Articular chondrocyte of knee joint (primary cell): ENCODE measurements around the gene OPA3. TPM values are rescaled to one million over a fixed set of nuclear protein-coding genes. Genes with fewer than 3 reads are reported as not detected.

ENCODE experiments used
- total RNA-seq: library from RNA; depleted of rRNA; stranded (reverse); fragments of >200 nt; gene quantifications from 2 replicates; pipeline ENCODE4 v1.2.3, GENCODE V29; 2012

OPA3 gene
- total RNA-seq, result 6.3 and 7.5 TPM in 2 replicates

DNA sequence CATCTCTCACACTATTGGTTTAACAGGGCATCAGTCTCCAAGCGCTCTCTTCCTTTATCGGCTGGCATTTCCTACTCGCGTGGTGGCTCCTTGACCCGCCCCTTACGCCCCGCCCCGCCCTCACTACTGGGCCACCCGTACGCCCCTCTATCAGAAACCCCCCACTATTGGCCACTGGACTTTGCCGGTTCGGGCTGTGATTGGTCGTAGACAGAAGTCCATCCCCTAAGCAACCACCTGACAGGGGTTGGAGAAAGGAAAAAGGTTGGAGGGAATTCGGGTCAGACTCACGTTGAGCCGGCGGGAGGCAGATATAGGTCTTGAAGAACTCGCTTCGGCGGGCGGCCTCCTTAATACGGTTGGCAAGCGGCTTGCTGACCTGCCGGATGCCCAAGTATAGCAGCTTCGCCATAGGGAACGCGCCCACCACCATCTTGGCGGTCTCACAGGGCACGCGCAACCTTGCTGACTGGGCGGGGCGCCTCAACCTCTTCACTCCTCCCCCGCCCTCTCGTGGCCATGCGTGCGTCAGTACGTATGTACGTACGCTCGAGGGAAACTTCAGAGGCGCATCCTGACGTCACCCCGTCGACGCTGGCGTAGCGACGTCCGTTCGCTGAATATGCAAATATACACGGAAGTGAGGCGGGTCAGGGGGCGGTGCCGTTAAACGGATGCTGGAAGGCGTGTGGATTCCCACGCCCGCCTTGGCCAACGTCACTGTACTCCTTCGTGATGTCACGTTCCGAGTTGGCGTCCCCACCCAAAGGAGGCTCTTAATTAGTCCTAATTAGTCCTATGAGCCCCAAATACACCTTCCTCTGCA lies at the start of gene OPA3:
TSS of gene OPA3 (minus strand) at position 471 of the 826 bp plus-strand sequence. CDS start at position 433, 38 bp downstream.

DNA sequence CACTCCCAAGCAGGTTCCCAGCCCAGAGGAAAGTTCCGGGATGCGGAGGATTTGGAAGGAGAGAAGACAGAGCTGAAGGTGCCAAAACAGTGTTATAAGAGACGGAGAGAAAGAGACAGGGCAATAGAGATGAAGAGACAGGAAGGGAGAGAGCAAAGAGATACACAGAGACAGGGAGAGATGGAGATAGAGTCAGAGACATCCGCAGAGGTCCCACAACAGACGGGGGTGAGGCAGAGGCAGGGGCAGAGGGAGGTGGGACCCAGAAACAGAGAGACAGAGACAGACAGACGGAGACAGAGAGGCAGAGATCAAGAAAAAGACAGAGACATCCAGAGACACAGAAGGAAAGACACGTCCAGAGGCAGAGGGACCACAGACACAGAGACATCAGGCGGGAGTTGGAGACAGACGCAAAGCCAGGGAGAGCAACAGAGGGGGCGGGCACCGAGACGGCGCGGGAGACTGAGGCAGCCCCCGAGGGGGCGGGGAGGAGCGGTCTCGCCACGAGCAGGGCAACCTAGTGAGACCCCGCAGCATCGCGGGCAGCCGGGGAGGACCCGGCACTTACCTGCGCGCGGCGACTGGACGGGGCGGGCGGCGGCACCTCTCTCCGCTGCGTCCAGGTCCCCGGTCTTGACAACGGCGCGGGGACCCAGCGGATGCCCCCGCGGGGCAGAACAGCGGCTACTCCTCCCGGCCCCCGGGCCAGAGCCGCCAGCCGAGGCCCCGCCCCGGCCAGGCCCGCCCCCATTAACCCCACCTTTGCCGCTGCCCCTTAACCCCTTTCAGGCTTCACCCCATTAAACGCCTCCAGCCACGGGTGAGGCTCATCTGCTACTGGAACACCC lies 17.1 kb upstream of the OPA3 start, which contains the start of gene GPR4:
TSS of gene GPR4 (minus strand) at position 689 of the 851 bp plus-strand sequence. CDS start 10,346 bp downstream, outside the sequence.

DNA sequence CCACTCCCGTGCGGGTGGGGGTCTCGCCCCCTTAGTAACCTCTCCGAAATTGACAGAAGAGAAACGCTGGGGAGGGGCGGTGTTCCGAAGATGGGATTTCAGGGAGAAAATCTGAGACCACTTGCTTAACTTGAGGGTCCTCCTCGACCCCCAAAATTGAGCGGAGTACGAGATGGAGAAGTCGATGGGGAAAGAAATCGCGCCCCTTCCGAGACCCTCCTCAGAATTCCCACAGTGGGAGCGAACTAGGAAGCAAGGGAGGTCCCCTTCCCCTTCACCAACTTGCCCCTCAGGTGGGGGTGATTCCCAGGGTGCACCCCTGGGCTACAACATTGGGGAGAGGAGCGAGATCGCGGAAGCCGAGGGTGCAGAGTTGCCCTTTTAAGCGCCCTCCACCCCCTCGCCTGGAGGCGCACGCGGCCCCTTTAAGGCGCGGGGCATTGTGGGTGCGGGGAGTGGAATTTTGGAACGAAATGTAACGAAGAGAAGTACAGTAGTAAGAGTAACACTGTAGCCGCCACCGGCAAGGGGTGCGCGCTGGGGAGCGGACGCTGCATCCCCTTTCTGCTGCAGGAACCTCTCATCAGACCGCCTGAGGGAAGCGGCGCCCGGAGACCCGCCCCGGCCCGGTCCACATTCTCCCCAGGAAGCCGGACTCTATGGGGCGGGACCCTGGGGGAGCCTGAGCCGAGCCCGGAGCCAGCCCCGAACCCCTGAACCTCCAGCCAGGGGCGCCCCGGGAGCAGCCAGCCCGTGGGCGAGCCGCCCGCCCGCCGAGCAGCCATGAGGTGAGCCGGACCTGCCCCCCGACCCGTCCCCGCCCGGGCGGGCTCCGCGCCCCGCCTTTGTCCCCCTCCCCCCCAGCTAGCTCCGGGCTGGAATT lies 77.4 kb downstream of the OPA3 start, which contains the start of gene VASP:
TSS of gene VASP (plus strand) at position 491 of the 883 bp plus-strand sequence. CDS start at position 784, 293 bp downstream.

DNA sequence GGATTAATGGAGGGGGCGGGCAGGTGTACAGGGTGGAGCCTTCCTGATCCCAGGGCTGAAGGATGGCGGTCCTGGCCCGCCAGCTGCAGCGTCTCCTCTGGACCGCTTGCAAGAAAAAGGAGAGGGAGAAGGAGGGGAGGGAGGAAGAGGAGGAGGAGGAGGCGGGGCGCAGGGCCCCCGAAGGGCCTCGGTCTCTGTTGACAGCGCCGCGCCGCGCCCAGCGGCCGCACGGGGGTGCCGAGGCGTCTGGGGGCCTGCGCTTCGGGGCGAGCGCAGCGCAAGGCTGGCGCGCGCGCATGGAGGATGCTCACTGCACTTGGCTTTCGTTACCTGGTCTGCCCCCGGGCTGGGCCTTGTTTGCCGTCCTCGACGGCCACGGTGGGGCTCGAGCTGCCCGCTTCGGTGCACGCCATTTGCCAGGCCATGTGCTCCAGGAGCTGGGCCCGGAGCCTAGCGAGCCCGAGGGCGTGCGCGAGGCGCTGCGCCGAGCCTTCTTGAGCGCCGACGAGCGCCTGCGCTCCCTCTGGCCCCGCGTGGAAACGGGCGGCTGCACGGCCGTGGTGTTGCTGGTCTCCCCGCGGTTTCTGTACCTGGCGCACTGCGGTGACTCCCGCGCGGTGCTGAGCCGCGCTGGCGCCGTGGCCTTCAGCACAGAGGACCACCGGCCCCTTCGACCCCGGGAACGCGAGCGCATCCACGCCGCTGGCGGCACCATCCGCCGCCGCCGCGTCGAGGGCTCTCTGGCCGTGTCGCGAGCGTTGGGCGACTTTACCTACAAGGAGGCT lies 86.0 kb downstream of the OPA3 start, which contains the start of gene PPM1N:
TSS of gene PPM1N (plus strand) at position 33 of the 785 bp plus-strand sequence. CDS start at position 63, 30 bp downstream.

Other genes starting within 250 kb of the OPA3 start
- 0.11 and 0.26 TPM in 2 replicates for gene KLC3, start 244.1 kb downstream of the OPA3 start, total RNA-seq
- 29.7 and 32.8 TPM in 2 replicates for gene ERCC2, start 214.2 kb downstream of the OPA3 start, total RNA-seq
- 8.0 and 12.3 TPM in 2 replicates for gene PPP1R13L, start 179.7 kb downstream of the OPA3 start, total RNA-seq
- 4.2 and 4.6 TPM in 2 replicates for gene POLR1G, start 178.2 kb downstream of the OPA3 start, total RNA-seq
- gene ERCC1, start 160.9 kb downstream of the OPA3 start, total RNA-seq, result 72.3 and 77.5 TPM in 2 replicates
- 0.39 and 26.6 TPM in 2 replicates for gene FOSB, start 116.8 kb downstream of the OPA3 start, total RNA-seq
- 5.0 and 6.1 TPM in 2 replicates for gene RTN2, start 87.8 kb downstream of the OPA3 start, total RNA-seq
- 0.43 and 0.52 TPM in 2 replicates for gene PPM1N, start 86.4 kb downstream of the OPA3 start, total RNA-seq
- 44.5 and 48.2 TPM in 2 replicates for gene VASP, start 77.3 kb downstream of the OPA3 start, total RNA-seq
- gene GPR4, start 17.4 kb upstream of the OPA3 start, total RNA-seq, result under 0.01 TPM in 1 of 2 replicates, not detected in the other
- gene EML2, start 54.6 kb upstream of the OPA3 start, total RNA-seq, result 12.7 and 19.8 TPM in 2 replicates
- gene GIPR, start 83.4 kb upstream of the OPA3 start, total RNA-seq, result 1.3 and 1.4 TPM in 2 replicates
- gene SNRPD2, start 107.2 kb upstream of the OPA3 start, total RNA-seq, result 206 and 232 TPM in 2 replicates
- 11.9 and 13.3 TPM in 2 replicates for gene QPCTL, start 107.9 kb upstream of the OPA3 start, total RNA-seq
- gene FBXO46, start 146.1 kb upstream of the OPA3 start, total RNA-seq, result 5.5 and 5.6 TPM in 2 replicates
- not detected in 2 replicates for gene MEIOSIN, start 148.6 kb upstream of the OPA3 start, total RNA-seq
- gene SIX5, start 184.4 kb upstream of the OPA3 start, total RNA-seq, result 7.9 and 8.0 TPM in 2 replicates
- 28.2 and 37.0 TPM in 2 replicates for gene DMPK, start 197.7 kb upstream of the OPA3 start, total RNA-seq
- 27.3 and 39.2 TPM in 2 replicates for gene DMWD, start 208.0 kb upstream of the OPA3 start, total RNA-seq
- 0.11 and 0.13 TPM in 2 replicates for gene RSPH6A, start 230.5 kb upstream of the OPA3 start, total RNA-seq